HG02970 (cell line): ENCODE data around the gene TPGS1.

Source experiments
- ATAC-seq: cut with Tn5 transposase; IDR thresholded peaks from one replicate; pipeline ENCODE4 v1.9.1; 2021; ENCODE audit warnings: mild to moderate bottlenecking, moderate library complexity, moderate number of reproducible peaks; ENCODE audit not compliant: unreplicated experiment, low FRiP score

The TPGS1 gene

DNA sequence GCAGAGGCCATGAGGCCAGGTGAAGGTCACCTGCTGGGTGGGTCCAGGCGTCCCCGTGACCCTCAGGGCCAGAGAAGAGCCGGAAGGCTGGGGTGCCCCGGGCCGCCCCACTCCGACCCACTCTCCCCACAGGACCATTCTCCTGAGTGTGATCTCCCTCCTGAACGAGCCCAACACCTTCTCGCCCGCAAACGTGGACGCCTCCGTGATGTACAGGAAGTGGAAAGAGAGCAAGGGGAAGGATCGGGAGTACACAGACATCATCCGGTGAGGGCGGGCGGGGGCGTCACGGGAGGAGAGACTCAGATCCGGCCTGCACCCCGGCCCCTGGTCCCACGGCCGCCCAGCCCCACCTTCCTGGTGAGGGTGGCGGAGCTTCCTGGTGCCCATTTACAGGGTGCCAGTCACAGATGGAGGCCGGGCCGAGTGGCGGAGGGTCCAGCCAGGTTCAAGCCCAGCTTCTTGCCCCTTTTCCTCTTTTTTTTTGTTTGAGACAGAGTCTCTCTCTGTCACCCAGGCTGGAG is 29.6 kb downstream of the TPGS1 start:
- no peak for ATAC-seq

DNA sequence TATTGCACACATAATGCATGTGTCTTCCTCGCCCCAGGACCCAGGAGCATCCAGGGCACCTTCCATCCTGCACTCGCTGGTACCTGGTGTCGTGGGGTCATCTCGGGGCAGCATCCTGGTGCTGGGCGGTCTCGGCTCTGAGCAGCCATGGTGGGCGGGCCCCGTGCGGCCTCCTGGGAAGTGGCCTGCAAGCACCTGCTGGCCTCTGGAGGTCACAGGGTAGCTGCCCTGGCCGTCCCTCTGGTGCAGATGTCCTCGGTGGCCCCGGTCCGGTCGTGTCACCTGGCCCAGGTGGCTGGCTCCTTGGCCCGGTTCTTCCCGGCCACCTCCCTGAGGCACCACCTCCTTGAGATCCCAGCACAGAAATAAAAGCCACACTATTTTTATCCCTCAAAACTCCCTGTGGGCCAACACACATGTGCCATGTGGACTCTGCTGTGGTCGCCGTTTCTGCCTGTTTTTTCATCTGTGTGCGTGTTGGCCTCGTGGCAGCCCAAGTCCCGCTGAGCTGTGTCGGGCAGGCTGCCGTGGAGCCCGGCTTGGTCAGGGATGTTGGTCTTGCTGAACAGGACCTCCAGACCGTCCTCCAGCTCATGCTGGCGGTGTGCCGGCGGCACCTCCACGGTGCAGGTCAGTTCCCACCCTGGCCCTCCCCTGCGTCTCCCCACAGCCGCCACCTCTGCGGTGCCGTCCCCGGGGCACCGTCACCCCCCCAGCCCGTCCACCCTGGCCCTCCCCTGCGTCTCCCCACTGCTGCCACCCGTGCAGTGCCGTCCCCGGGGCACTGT is 31.5 kb downstream of the TPGS1 start:
- no peak for ATAC-seq

- ATAC-seq: no peak
Observed at GRCh38 chr19:539429-540030, 32.2 kb downstream of the TPGS1 start.

DNA sequence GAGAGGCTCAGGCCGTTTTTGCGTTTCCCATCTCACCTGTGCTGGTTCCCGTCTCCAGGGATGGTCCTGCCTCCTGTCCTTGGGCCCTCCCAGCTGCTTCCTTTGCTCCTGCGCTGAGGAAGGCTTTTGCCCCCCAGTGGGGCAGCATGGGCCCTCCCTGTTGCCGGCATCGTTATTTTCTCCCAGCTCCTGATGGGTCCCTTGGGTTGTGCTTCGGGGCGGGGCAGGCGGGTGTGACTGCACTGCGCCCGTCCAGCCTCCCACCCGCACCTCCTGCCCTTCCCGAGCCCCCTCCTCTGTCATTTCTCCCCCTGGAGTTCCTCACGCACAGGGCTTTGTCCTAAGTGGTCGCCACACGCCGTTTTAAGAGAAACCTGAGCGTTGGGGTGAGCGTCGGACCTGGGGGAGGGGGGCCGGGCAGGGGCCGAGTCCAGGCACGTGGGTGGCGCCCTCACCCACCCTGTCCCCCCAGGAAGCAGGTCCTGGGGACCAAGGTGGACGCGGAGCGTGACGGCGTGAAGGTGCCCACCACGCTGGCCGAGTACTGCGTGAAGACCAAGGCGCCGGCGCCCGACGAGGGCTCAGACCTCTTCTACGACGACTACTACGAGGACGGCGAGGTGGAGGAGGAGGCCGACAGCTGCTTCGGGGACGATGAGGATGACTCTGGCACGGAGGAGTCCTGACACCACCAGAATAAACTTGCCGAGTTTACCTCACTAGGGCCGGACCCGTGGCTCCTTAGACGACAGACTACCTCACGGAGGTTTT is 33.8 kb downstream of the TPGS1 start:
- ATAC-seq: no peak

GRCh38 chr19:541699-542098 is 34.4 kb downstream of the TPGS1 start:
- no peak for ATAC-seq

DNA sequence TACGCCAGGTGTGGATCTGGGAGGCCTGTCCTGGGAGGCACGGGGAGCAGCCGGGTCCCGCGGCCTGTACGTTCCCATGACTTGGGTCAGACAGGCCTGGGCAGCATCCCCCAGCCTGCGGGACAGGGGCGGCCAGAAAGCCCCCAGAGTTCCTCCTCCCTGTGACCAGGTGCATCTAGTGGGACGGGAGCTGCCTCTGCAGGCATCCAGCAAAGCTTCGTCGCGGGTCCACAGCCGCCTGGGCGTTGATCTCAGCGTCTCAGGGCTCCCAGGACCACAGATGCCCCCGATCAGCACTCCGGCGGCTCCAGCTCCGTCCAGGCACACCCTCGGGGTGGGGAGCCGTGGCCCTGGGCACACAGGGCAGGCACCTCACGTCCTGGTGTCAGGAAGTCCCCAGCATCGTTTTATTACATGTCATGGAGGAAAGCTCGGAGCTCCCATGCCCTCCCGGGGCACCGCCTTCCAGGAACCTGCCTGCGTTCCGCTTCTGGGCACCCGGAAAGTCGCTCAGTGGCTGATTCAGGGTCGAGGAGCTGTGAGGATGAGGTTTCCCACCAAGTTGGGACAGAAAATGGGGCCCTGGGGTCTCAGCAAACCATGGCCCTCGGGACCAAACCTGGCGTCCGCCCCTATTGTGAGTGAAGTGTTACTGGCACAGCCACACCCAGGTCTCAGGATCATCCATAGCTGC is 35.0 kb downstream of the TPGS1 start:
- ATAC-seq: no peak

DNA sequence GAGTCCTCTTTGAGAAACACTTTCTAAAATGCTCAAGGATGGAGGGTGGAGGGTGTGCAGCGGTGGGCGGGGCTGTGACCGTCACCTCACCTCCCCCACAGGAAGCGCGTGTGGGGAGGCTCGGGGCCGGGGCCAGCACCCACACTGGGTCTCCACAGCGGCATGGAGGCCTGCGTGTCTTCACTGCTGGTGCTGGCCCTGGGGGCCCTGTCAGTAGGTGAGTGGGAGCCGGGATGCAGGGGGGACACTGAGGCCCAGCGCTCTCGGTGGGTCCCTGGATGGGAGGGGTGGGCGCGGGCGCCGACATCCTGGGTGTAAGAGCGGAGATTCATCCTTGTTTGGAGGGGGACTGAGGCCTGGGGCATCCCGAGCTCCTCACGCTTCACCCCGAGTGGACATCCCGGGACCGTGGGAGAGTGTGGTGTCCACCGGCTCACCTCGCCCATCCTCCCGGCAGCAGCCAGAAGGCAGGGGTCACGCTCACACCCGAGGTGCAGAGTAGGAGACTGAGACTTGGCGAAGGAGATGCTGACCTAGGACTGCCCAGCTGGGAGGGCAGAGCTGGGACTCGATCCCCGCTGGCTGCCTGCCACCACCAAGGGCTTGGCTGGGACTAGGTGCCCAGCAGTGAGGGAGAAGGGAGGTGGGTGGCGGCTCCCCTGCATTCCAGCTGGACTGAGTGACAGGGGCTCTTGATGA is 36.8 kb downstream of the TPGS1 start, which contains the start of gene GZMM:
GZMM (plus strand) TSS at position 144 of the 699 bp plus-strand sequence; CDS start at position 163, 19 bp downstream.
- ATAC-seq: no peak

DNA sequence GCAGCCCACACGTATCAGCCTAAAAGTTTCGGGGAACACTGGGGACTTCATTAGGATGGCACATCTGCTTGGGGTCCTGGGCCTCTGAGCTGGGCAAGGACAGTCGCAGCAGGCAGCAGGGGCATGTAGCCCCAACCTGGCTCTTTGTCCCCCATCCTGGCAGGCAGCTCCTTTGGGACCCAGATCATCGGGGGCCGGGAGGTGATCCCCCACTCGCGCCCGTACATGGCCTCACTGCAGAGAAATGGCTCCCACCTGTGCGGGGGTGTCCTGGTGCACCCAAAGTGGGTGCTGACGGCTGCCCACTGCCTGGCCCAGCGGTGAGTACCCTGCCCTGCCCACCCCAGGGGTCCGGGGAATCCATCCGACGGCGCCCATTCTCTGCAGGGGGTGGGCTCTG is 39.8 kb downstream of the TPGS1 start:
- no peak for ATAC-seq

DNA sequence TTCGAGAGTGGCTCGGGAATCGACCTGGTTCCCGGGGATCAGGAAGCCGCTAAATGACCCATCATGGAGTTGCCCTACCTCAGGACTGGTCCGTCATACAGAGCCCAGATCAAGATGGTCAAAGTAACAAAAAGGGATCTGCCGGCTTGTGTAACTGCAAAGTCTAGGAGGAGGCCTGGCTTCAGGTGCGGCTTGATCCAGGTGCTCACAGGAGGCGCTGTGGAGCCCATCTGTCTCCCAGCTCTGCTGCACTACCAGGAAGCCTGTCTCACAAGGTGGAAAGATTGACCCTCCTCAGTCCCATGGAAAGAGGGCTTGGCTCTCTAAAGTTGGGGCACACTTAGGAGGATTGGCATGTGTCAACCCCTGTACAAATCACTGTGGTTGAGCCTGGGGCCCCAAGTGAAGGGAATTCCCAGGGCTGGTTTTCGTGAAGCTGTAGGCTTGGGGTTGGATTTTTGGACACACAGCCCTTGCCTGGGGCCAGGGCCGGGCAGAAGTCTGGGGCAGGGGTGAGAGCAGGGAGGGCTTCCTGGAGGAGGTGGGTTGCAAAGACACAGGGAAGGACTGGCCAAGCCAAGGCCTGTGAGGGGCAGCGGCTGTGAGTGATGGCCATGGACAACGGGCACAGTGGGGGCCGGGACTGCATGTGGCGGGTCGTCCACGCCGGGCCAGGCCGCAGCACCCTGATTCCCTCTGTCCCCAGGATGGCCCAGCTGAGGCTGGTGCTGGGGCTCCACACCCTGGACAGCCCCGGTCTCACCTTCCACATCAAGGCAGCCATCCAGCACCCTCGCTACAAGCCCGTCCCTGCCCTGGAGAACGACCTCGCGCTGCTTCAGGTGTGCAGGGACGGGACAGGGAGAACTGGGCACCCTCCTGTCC is 40.8 kb downstream of the TPGS1 start:
- ATAC-seq: no peak

- no peak for ATAC-seq
Observed at GRCh38 chr19:548886-549830, 41.9 kb downstream of the TPGS1 start.

- no peak for ATAC-seq
Observed at GRCh38 chr19:554817-555216, 47.5 kb downstream of the TPGS1 start.

DNA sequence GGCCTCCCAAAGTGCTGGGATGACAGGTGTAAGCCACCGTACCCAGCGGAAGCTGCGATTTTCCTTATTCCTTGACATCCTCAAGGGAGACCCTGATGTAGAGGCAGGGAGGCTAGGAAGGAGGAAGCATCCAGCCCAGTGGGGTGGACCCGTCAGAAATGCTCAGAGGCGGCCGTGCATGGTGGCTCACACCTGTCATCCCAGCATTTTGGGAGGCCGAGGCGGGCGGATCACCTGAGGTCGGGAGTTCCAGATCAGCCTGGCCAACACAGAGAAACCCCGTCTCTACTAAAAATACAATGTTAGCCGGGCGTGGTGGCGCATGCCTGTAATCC is 48.1 kb downstream of the TPGS1 start:
- no peak for ATAC-seq

GRCh38 chr19:556611-557382 is 49.5 kb downstream of the TPGS1 start:
- ATAC-seq: no peak

- ATAC-seq: no peak
Observed at GRCh38 chr19:558770-559439, 51.6 kb downstream of the TPGS1 start.

- no peak for ATAC-seq
Observed at GRCh38 chr19:560121-560520, 52.8 kb downstream of the TPGS1 start.

DNA sequence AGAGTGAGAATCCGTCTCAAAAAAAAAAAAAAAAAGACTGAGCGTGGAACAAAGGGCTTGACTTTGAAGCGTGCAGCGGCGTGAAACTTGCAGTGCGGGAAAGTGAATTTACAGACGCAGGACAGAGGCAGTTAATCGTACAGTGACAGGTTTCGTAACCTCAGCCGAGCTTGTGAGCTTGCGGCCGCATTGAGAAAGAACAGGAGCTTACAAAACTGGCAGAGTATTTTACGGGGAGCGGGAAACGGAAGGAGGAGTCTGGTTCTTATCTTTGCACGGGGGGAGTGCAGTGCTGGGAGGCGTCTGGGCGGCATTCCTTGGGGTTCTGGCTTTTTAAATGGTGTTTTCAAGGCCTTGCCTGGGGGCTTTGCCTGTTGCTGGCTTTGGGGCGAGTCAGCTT is 59.1 kb downstream of the TPGS1 start:
- ATAC-seq: no peak

DNA sequence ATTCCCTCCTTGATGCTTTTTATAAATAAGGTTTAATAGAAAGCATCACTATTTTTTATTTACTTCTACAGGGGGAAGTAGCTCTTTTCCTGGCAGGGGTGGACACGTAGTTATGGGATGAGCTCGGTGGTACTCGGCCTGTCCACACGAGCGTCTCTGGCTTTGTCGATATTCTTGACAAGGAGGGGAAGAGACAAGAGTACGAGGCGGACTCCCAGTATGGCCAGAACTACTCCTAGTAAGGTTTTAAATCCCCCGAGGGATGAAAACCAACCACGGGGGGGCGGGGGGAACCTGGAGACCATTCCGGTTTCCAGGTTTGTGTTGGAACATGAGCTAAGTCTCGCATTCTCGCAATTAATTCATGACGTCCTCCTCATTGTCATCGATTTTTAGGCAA is 59.5 kb downstream of the TPGS1 start:
- no peak for ATAC-seq
